GM12864 (cell line): ENCODE data around the gene KSR2.

Source experiments
- DNase-seq: peaks from one replicate; pipeline ENCODE4 v3.0.0-alpha.2; 2011; ENCODE audit warnings: low read depth
- H3K4me3 ChIP-seq: 2 replicates; pipeline ENCODE4 v1.5.1; 2011; ENCODE audit warnings: mild to moderate bottlenecking, low read depth, low read length, control low read depth
- CTCF ChIP-seq: IDR thresholded peaks from 2 replicates; pipeline ENCODE4 v1.5.1; 2011; ENCODE audit warnings: low read depth, mild to moderate bottlenecking, moderate library complexity, low read length, control low read depth, inconsistent platforms; ENCODE audit errors: missing control alignments

Gene KSR2

GRCh38 chr12:117457189-117457588, 511.6 kb downstream of the KSR2 start:
- no peak for TF ChIP-seq CTCF
- no peak for DNase-seq
- no peak overlapping the region for H3K4me3 ChIP-seq

GRCh38 chr12:117456076-117456475, 512.7 kb downstream of the KSR2 start:
- no peak for DNase-seq
- no peak overlapping the region for H3K4me3 ChIP-seq
- TF ChIP-seq CTCF: no peak

- no peak for DNase-seq
- no peak overlapping the region for H3K4me3 ChIP-seq
- TF ChIP-seq CTCF: no peak
Observed at GRCh38 chr12:117453961-117454360, 514.8 kb downstream of the KSR2 start.

- H3K4me3 ChIP-seq: no peak overlapping the region
- TF ChIP-seq CTCF: no peak
- no peak for DNase-seq
Observed at GRCh38 chr12:117452112-117452511, 516.7 kb downstream of the KSR2 start.

GRCh38 chr12:117450209-117450608, 518.6 kb downstream of the KSR2 start:
- DNase-seq: no peak
- no peak for TF ChIP-seq CTCF
- no peak overlapping the region for H3K4me3 ChIP-seq

- DNase-seq: no peak
- no peak overlapping the region for H3K4me3 ChIP-seq
- no peak for TF ChIP-seq CTCF
Observed at GRCh38 chr12:117447665-117448366, 521.0 kb downstream of the KSR2 start.

GRCh38 chr12:117444781-117445180, 524.0 kb downstream of the KSR2 start:
- no peak overlapping the region for H3K4me3 ChIP-seq
- DNase-seq: no peak
- TF ChIP-seq CTCF: no peak
